MCF 10A (cell line): ENCODE measurements around the gene FOXO3. TPM values are rescaled to one million over a fixed set of nuclear protein-coding genes. Genes with fewer than 3 reads are reported as not detected.
A peak's percentile ranks its signal among the peaks of the same experiment; 100 is the strongest.

ENCODE experiments used
- BruUV-seq: library from RNA; stranded (reverse); fragments of 400-500 nt; replicated peaks from 2 replicates; lab custom pipeline; 2021; lab: Mats Ljungman, UMichigan
- CTCF ChIA-PET: fragments of 300-600 bp; sonication (Branson Sonifier 250); formaldehyde crosslinking; extraction: SDS; loops from one replicate; lab custom pipeline; 2021; ENCODE audit warnings: antibody characterized with exemption, inconsistent platforms; lab: Yijun Ruan, JAX
- POLR2A ChIA-PET: fragments of 300-600, 350-650 bp; sonication (Branson Sonifier 250); formaldehyde crosslinking; extraction: SDS; loops from one replicate; lab custom pipeline; 2020; ENCODE audit warnings: antibody characterized with exemption, inconsistent platforms; lab: Yijun Ruan, JAX
- DNase-seq: peaks from one replicate; pipeline ENCODE4 v3.0.0-alpha.2; 2018; ENCODE audit not compliant: unreplicated experiment
- H3K27ac Mint-ChIP-seq: one replicate; pipeline ENCODE4 v1.8.0; 2022; ENCODE audit warnings: mild to moderate bottlenecking, low read depth, mixed read lengths; ENCODE audit not compliant: unreplicated experiment
- H3K27me3 Mint-ChIP-seq: one replicate; pipeline ENCODE4 v1.8.0; 2022; ENCODE audit warnings: mixed read lengths; ENCODE audit not compliant: insufficient read depth, unreplicated experiment
- H3K36me3 Mint-ChIP-seq: one replicate; pipeline ENCODE4 v1.8.0; 2022; ENCODE audit warnings: mild to moderate bottlenecking, moderate library complexity, mixed read lengths; ENCODE audit not compliant: insufficient read depth, unreplicated experiment
- H3K4me1 Mint-ChIP-seq: one replicate; pipeline ENCODE4 v1.8.0; 2022; ENCODE audit warnings: mixed read lengths; ENCODE audit not compliant: insufficient read depth, unreplicated experiment
- H3K4me3 Mint-ChIP-seq: one replicate; pipeline ENCODE4 v1.8.0; 2022; ENCODE audit warnings: mild to moderate bottlenecking, moderate library complexity, mixed read lengths; ENCODE audit not compliant: unreplicated experiment
- H3K9me3 Mint-ChIP-seq: one replicate; pipeline ENCODE4 v1.8.0; 2022; ENCODE audit warnings: mixed read lengths; ENCODE audit not compliant: unreplicated experiment
- CTCF ChIP-seq: fragments of 200-600 bp; IDR thresholded peaks from one replicate; pipeline ENCODE4 v1.8.0; 2022; ENCODE audit warnings: antibody characterized with exemption, mild to moderate bottlenecking; ENCODE audit not compliant: unreplicated experiment
- intact Hi-C: fragments of 100-400 bp; cut with micrococcal nuclease; formaldehyde crosslinking; loops from 2 replicates; pipeline ENCODE4 v1.14.1; 2022
- total RNA-seq: library from RNA; stranded (reverse); gene quantifications from 2 replicates; pipeline ENCODE4 v1.2.3, GENCODE V29; 2022

FOXO3 gene
- total RNA-seq, 1 experiment from 2014 or later: 53.0 TPM

GRCh38 chr6:108581237-108581931 lies 20.7 kb downstream of the FOXO3 start:
- intact Hi-C loops: loop anchor here (1.0 kb wide), 1 partner anchor 17 kb away; no protein-coding TSS in a partner anchor
- CTCF ChIA-PET: interaction anchor here (0.7 to 1.4 kb wide), 3 partner anchors 16 to 39 kb away, joined by 3 to 4 read pairs (median 4); no protein-coding TSS in a partner anchor
- H3K9me3 Mint-ChIP-seq: no peaks in the 10 kb centered on the region
- DNase-seq: peak; percentile 96
- peaks cover 72% of the 10 kb centered on the region for H3K36me3 Mint-ChIP-seq
- POLR2A ChIA-PET: interaction anchor here (0.8 to 6.8 kb wide), 15 partner anchors 8 to 250 kb away, joined by 3 to 47 read pairs (median 5); partner anchors contain the start of gene FOXO3
- peaks cover 76% of the 10 kb centered on the region for H3K4me1 Mint-ChIP-seq
- H3K4me3 Mint-ChIP-seq: peak overlapping the region; percentile 67
- BruUV-seq: no TSS peak
- H3K27ac Mint-ChIP-seq: peak overlapping the region; percentile 50
- no peaks in the 10 kb centered on the region for H3K27me3 Mint-ChIP-seq
- TF ChIP-seq CTCF: no peak

GRCh38 chr6:108581932-108582475 lies 21.3 kb downstream of the FOXO3 start:
- ChIA-PET POLR2A (interaction anchor here (0.8 to 1.9 kb wide), 12 partner anchors 10 to 490 kb away, joined by 3 to 8 read pairs (median 4); partner anchors contain the start of gene FOXO3), CTCF (interaction anchor here (0.7 to 1.4 kb wide), 3 partner anchors 17 to 39 kb away, joined by 3 to 4 read pairs (median 4); no protein-coding TSS in a partner anchor)
- BruUV-seq: no TSS peak
- no peak for TF ChIP-seq CTCF
- intact Hi-C loops: loop anchor here (1.0 kb wide), 1 partner anchor 18 kb away; no protein-coding TSS in a partner anchor
- Mint-ChIP-seq H3K27me3 (no peaks in the 10 kb centered on the region), H3K27ac (peak overlapping the region; percentile 50), H3K4me1 (peaks cover 74% of the 10 kb centered on the region), H3K36me3 (peaks cover 65% of the 10 kb centered on the region), H3K9me3 (no peaks in the 10 kb centered on the region), H3K4me3 (peak overlapping the region; percentile 67)
- DNase-seq: no peak

GRCh38 chr6:108582618-108583017 lies 21.9 kb downstream of the FOXO3 start:
- Mint-ChIP-seq H3K36me3 (peaks cover 59% of the 10 kb centered on the region), H3K4me3 (peak overlapping the region; percentile 67), H3K9me3 (no peaks in the 10 kb centered on the region), H3K4me1 (peaks cover 74% of the 10 kb centered on the region), H3K27ac (peak overlapping the region; percentile 50), H3K27me3 (no peaks in the 10 kb centered on the region)
- no peak for DNase-seq
- CTCF ChIA-PET: interaction anchor here (0.6 to 1.4 kb wide), 3 partner anchors 20 to 210 kb away, joined by 3 to 4 read pairs (median 4); no protein-coding TSS in a partner anchor
- intact Hi-C loops: no loop called here
- no peak for TF ChIP-seq CTCF
- POLR2A ChIA-PET: interaction anchor here (0.9 to 1.9 kb wide), 9 partner anchors 9 to 490 kb away, joined by 3 to 8 read pairs (median 4); partner anchors contain the start of gene FOXO3
- no TSS peak for BruUV-seq

GRCh38 chr6:108584323-108584722 lies 23.6 kb downstream of the FOXO3 start:
- no TSS peak for BruUV-seq
- no peak overlapping the region for H3K27ac Mint-ChIP-seq
- TF ChIP-seq CTCF: no peak
- intact Hi-C loops: no loop called here
- no peak overlapping the region for H3K4me3 Mint-ChIP-seq
- no peaks in the 10 kb centered on the region for H3K27me3 Mint-ChIP-seq
- ChIA-PET POLR2A (interaction anchor here (0.8 to 1.9 kb wide), 2 partner anchors 67 to 264 kb away, joined by 3 to 10 read pairs; partner anchors contain the start of gene ARMC2), CTCF (no interaction called here)
- peaks cover 48% of the 10 kb centered on the region for H3K36me3 Mint-ChIP-seq
- DNase-seq: no peak
- H3K4me1 Mint-ChIP-seq: peaks cover 73% of the 10 kb centered on the region
- no peaks in the 10 kb centered on the region for H3K9me3 Mint-ChIP-seq
